NCI-H2107 treated with DMSO at 0.1 percent for 48 hours (cell line): ENCODE data around the gene PRAME.
A peak's percentile ranks its signal among the peaks of the same experiment; 100 is the strongest.
"Not testable (repeated sequence)": the region's sequence is repeated elsewhere in the genome, so short reads cannot be mapped to it uniquely, and the experiment has no call there.

Experiments used
- DNase-seq: peaks from one replicate; lab custom pipeline; 2025; ENCODE audit not compliant: unreplicated experiment; lab: John Stamatoyannopoulos, UW

Gene PRAME

DNA sequence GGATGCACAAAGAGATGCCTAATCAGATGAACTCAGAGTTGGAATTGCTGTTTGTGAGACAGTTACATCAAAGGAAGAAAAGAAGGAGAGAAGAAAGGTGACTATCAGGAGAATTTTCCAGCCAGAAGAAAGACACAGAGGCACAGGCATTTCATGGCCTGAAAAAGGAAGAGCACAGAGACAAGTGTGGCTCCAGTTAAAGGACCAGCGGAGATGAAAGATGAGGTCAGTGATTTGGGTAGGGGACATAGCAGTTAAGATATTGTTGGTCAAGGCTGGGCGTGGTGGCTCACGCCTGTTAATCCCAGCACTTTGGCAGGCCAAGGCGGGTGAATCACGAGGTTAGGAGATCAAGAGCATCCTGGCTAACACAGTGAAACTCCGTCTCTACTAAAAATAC lies 35.6 kb downstream of the PRAME start:
- no peak for DNase-seq

DNA sequence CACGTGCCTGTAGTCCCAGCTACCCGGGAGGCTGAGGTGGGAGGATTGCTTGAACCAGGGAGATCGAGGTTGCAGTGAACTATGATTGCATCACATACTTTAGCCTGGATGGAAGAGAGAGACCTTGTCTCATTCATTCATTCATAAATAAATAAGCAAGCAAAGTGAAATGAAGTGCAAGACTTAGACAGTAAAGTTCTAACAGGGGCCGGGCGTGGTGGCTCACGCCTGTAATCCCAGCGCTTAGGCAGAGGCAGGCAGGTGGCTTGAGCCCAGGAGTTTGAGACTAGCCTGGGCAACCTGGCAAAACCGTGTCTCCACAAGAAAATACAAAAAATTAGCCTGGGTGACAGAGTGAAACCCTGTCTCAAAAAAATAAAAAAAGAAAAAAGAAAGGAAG lies 37.4 kb downstream of the PRAME start:
- no peak for DNase-seq

DNA sequence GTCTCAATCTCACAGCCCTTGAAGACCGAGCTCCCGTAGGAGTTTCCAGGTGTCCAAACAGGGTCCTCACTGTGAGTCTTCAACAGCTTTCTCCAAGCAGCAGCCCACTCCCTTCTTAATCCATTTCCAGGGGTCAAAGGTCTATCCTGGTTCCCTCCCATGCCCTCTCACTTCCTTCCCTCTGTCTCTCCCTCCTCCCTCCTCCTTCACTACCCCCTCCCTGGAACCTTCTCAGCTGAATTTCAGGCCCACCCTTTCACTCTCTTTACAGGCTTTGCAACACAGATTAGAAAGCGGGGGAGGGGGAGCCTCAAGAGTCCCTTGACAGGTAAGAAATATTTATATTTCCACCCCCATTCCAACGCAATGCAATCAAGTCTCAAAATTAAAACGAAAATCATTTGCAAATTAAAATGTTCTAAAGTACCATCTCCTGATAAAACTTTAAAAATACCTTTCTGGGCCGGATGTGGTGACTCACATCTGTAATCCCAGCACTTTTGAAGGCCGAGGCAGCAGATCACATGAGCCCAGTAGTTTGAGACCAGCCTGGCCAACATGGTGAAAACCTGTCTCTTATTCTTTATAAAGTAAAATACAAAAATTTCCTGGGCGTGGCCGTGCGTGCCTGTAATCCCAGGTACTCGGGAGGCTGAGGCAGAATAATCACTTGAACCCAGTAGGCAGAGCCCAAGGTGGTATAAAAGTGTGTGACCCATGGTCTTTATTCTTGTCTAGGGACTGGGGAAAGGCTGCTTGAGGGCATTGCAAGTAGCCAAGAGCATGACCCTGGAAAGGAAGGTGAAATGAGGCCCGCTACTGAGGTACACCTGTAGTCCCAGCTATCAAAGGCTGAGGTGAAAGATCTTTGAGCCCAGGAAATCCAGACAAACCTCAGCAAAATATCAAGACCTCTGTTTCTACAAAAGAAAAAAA lies 38.1 kb downstream of the PRAME start:
- DNase-seq = no peak

DNA sequence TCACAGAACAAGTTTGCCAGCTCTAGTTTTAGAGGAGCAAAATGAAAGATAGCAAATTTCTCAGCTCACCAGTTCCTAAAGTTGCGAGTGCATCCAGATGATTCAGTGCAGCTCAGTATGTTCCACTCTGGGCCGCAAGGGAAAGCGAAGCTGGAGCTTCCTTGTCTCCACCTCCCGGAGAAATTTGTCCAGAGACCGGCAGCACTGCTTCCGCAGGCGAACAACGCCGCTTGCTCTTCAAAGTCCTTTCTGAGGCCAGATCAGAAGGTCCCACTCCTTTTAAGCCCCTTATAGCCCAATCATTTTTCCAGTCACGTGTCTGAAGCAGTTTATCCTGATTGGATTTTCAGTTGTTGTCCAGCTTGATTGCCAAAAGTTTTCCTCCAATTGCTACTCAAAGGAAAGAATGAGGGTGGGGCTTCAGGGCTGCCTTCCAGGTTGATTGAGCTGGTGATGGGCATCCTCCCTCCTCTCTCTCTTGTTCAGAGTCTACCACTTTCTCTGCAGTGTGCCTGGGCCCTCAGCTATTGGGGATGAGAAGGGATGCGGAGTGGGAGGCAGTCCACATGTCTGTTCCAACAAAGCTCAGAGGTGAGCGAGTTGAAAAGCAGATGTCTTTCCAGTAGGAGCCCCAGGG lies 38.9 kb downstream of the PRAME start, which contains the start of gene ZNF280A:
Gene ZNF280A (minus strand): TSS at position 251 of the 637 bp plus-strand sequence. CDS start 4,640 bp downstream, outside the sequence.
- no peak for DNase-seq

DNA sequence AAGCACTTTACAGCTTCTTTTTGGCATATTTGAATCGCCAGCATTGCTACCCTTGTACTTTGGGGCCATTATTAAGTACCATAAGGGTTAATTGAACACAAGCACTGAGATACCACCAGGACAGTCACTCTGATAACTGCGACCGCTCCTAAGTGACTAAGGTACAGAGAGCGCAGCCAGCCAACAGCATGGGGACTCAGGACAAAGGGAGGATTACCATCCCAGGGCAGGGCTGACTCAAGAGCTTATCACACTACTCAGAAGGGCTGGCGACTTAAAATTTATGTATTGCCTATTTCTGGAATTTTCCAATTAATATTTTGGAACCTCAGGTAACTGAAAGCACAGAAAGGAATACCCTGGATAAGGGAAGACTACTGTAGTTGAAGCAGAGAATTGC lies 39.5 kb downstream of the PRAME start:
- no peak for DNase-seq

DNA sequence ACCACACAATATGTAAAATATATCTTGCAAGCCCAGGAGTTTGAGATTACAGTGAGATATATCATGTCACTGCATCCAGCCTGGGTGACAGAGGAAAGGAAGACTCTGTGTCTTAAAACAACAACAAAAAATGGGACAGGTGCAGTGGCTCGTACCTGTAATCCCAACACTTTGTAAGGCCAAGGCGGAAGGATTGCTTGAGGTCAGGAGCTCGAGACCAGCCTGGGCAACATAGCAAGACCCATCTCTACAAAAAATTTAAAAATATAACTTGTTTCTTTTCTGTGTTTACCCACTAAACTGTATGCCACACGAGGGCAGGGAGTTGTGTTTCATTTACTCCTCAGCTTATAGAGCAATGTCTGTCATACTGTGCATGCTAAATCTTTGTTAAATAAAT lies 42.1 kb downstream of the PRAME start:
- DNase-seq = no peak

DNA sequence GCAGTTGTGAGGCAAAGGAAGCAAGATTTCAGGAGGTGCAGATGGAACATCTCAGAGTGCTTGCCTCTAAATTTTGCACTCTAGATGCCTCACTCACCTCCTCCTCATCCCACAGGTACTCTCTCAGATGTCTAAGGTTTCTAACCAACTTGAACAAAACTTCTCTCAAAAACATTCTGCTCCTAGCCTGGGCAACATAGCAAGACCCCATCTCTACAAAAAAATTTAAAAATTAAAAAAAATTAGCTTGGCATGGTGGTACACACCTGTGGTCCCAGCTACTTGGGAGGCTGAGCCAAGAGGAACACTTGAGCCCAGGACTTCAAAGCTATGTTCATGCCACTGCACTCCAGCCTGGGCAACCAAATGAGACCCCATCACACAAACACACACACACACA lies 43.2 kb downstream of the PRAME start:
- no peak for DNase-seq

DNA sequence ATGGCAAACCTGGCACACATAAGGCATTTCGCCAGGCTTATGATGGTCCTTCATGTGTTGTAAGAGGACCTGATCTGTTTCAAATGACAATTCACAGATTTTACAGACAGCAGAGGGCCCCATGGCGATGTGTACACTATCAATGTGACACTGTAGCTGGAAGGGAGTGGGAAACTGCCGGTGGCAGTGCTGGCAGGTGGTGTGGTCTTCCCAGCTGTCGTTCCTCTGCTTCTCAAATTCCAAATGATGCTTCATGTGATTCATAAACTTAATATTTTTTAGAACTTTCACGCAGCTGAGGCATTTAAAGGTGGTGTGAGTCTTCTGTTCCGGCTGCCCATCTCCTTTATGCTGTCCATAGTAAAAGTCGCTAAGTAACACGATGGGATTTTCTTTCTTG lies 44.6 kb downstream of the PRAME start:
- DNase-seq = peak; percentile 35

DNA sequence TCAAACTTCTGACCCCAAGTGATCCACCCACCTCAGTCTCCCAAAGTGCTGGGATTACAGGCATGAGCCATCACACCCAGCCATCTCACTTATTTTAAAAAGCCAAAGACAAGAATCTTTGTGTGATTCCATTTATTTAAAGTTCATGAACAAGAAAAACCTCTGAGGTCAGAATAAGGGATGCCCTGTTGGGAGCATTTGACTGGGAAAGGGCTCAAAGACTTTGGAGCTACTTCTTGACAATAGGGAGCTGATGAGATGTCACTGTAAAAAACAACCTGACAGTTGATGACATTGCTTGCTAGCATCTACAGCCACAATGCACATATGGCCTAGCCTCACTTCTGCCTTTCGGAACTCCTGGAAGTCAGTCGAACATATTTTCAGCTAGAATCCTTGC lies 45.4 kb downstream of the PRAME start:
- DNase-seq = no peak

DNA sequence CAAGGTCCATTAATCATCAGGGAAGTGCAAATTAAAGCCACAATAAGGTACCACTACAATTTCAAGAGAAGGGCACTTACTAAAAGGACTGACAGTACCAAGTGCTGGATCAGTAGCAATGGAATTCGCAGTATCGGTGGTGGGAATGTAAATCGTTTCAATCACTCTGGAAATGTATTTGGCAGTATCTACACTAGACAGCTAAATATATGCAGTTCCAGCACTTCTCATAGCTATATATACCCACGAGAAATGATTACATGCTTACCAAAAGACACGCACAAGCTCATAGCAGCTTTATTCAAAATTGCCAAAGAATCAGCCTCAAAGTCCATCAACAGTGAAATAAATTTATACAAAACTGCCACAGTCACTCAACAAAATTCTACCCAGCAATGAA lies 46.1 kb downstream of the PRAME start:
- no peak for DNase-seq

DNA sequence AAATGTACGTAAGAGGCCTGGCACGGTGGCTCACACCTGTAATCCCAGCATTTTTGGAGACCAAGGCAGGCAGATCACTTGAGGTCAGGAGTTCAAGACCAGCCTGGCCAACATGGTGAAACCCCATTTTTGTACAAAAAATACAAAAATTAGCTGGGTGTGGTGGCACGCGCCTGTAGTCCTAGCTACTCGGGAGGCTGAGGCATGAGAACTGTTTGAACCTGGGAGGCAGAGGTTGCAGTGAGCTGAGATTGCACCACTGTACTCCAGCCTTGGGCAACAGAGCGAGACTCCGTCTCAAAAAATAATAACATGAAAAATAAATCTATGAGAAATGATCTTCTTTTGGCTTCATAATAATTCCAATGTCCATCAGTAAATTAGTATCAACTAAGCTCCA lies 48.2 kb downstream of the PRAME start:
- not testable (repeated sequence) for DNase-seq

DNA sequence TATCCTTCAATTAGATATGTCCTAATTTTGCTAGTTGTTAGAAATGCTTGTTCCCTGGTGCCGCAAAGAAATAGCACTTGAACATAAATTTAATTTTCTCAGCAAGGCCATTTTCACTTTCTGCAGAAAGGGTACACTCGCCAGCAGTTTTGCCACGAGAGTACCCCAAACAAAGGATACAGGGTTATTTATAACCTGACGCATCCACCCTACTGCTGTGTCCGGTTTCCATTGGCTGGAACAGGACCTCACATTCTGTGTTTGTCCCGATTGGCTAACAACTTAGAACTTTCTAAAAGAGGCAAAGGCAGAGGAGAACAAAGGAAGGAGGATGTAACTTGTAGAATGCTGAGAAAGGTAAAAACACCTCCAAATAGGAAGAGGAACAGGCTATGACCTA lies 49.2 kb downstream of the PRAME start:
- not testable (repeated sequence) for DNase-seq

DNA sequence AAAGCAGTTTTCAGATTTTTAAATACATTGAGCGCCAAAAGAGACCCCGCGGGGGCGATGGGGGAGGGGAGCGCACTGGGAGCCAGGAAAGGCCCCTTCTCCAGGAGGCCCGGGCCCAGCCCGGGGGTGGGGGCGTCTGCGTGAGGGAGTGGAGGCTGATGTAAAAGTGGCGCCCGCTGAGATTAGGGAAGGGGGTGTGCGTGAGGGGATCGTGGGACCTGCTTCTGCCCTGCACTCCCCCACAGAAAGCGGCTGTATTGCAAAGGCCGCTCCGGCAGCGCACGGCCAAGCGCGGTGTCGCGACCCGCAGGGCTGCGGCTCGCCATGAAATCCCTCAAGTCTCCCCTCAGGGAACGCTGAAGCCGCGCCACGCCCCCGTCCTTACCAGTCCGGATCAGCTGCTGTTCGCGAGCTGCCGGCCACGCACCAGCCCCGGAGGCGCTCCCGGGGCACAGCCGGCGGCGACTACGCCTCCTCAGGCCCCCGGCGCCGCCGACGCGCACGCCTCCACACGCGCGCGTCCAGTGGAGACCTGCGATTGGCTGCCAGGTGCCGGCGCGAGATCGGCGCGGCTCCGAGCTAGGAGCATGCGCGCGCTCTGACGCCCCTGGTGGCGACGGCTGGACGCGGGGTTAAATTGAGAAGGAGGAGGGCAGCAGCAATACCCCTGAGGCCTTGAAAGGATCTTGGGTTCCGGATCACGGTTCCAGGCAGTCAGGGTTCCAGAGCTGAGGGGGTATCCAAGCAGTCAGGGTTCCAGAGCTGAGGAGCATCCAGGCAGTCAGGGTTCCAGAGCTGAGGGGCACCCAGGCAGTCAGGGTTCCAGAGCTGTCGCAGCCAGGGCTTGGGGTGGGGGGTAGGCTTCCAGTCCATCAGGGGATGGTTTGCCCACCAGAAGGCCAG lies 50.5 kb downstream of the PRAME start, which contains the start of gene ZNF280B:
Gene ZNF280B (minus strand): TSS at position 469 of the 903 bp plus-strand sequence. CDS start 19,344 bp downstream, outside the sequence.
- peak; percentile 29 for DNase-seq

DNA sequence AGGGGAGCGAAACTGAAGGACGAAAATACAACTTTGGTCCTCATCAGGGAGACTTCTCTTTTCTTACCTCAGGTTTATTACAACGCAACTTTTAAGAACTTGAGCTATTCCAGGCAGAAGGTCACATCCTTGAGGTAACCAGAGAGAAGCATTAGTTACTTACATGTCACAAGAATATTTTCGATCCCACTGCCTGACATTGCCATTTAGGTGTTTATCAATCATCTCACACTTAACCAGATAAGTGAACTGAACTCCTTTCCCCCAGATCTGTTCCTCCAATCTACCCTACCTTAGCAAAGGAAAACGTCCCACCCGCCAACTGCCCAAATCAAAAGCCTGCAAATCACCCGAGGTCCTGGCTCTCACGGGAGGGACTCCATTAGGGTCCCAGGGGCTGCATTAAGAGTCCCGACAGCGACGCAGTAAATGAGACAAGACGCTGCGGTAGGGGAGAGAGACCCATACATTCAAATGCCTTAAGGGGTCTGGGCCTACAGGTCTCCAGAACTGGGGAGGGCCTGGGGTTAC lies 51.3 kb downstream of the PRAME start:
- no peak for DNase-seq

DNA sequence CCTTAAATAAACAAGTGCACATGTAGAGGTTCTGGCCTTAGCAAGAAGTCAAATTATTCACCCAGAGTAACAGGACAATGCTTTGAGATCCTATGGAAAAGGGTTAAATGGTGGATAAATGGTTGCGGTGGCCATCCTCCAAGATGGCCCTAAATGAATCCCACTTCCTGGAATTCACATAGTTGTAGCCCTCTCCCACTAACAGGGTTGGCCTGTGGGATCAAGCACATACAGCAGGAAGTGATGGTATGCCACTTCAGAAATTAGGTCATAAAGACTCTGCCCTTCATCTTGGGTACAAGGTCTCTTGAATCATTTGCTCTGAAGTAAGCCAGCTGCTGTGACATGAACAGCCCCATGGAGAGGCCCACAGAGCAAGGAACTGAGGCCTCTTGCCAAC lies 52.3 kb downstream of the PRAME start:
- no peak for DNase-seq

DNA sequence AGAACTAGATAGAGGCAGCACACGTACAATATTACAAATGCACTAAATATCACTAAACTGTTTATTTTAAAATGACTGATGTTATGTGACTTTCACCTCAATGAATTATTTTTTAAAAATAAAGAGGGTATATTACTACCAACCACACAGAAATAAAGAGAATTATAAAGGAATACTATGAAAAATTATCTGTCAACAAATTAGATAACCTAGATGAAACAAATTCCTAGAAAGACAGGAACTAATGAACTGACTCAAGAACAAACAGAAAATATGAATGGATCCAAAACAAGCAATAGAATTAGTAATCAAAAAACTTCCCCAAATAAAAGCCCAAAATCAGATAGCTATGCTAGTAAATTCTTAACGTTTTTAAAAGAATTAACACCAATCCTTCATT lies 60.8 kb downstream of the PRAME start:
- no peak for DNase-seq
